GM18517 (cell line): Measurements from ENCODE around the gene ARRB2.

Experiments used
- ATAC-seq: cut with Tn5 transposase; IDR thresholded peaks from one replicate; pipeline ENCODE4 v1.9.1; 2021; ENCODE audit warnings: mild to moderate bottlenecking, moderate library complexity; ENCODE audit not compliant: unreplicated experiment

The ARRB2 gene

GRCh38 chr17:4748686-4749085, 38.3 kb downstream of the ARRB2 start:
- no peak for ATAC-seq

- ATAC-seq = no peak
Measured at GRCh38 chr17:4750606-4751005, 40.2 kb downstream of the ARRB2 start.

GRCh38 chr17:4751932-4752331, 41.5 kb downstream of the ARRB2 start:
- no peak for ATAC-seq

- no peak for ATAC-seq
Measured at GRCh38 chr17:4753392-4753791, 43.0 kb downstream of the ARRB2 start.

- ATAC-seq = no peak
Measured at GRCh38 chr17:4759776-4760236, 49.4 kb downstream of the ARRB2 start.

- no peak for ATAC-seq
Measured at GRCh38 chr17:4764595-4764994, 54.2 kb downstream of the ARRB2 start.

- ATAC-seq = no peak
Measured at GRCh38 chr17:4766201-4766600, 55.8 kb downstream of the ARRB2 start.

- no peak for ATAC-seq
Measured at GRCh38 chr17:4766723-4767122, 56.3 kb downstream of the ARRB2 start.

- no peak for ATAC-seq
Measured at GRCh38 chr17:4768298-4768697, 57.9 kb downstream of the ARRB2 start.

- no peak for ATAC-seq
Measured at GRCh38 chr17:4769628-4770027, 59.2 kb downstream of the ARRB2 start.
